ENCODE measurements around the gene C2CD4C. TPM values are rescaled to one million over a fixed set of nuclear protein-coding genes. Genes with fewer than 3 reads are reported as not detected.

Gene C2CD4C
- total RNA-seq, 1 experiment from 2014 or later, result 14.6 TPM

DNA sequence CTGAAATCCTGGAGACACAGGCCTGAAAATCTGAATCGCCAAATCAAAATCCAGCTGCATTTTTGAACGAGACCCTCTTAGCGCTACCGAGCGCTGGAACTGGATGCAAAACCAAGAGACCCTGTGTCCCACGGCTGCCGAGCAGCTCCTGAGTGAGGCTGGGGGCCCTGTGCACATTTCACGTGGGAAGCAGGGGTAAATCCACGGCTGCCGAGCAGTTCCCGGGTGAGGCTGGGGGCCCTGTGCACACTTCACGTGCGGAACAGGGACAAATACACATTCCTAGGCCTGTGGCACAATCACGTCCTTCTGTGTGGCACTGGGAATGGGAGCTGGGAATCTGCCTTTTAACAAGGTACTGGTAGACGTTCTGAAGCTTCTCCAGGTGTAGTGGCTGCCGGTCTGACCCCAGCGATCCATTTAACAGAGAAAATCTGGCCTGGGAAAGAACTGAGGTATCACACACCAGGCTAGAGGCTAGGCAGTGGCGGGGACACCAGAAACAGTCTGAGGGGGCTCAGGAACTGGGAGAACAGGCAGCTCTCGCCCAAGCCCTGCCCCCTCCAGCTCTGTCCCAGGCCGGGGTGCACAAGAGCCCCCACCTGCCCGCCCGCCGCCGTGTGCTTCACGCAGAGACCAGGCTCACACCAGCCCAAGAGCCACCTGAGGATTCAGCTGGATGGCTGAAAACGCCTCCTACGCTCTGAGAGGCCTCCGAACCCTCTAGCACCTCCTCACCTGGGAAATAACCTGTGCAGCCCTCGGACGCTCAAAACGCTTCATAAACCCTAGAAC is 11.0 kb upstream of the C2CD4C start:
- Histone ChIP-seq H3K18ac (ENCODE audit: insufficient read length, low read depth, low read length) (no peak overlapping the region), H3K4me1 (ENCODE audit: insufficient read depth, low read length) (no peaks in the 10 kb centered on the region; the same call in 1 of the 2 replicates), H3K4ac (ENCODE audit: low read depth, low read length) (no peak overlapping the region), H3K9ac (ENCODE audit: extremely low read depth, insufficient read length, low read length) (no peak overlapping the region), H3K27ac (ENCODE audit: insufficient read length, low read depth, low read length) (no peak overlapping the region), H3T11ph (ENCODE audit: low read length) (no peak overlapping the region), H3K4me2 (ENCODE audit: insufficient read depth, insufficient read length, low read length) (no peak overlapping the region), H4K91ac (ENCODE audit: insufficient read length, low read depth, low read length) (no peak overlapping the region), H3K56ac (ENCODE audit: insufficient read length, low read depth, low read length) (no peak overlapping the region), H2BK12ac (ENCODE audit: insufficient read length, low read depth, low read length) (no peak overlapping the region), H3K9me3 (ENCODE audit: control insufficient read depth, low read depth, low read length) (no peaks in the 10 kb centered on the region), H3K79me1 (ENCODE audit: insufficient read depth, low read depth, low read length, poor library complexity, severe bottlenecking) (no peaks in the 10 kb centered on the region), H3K23ac (ENCODE audit: insufficient read length, low read depth, low read length) (no peak overlapping the region), H2AK5ac (ENCODE audit: insufficient read length, low read length) (no peak overlapping the region), H3K23me2 (ENCODE audit: insufficient read length, low read depth, low read length, poor library complexity, severe bottlenecking) (no peaks in the 10 kb centered on the region), H4K8ac (replicated peaks; ENCODE audit: insufficient read length, low read depth, low read length) (no peak overlapping the region), H2BK5ac (ENCODE audit: insufficient read length, low read length) (no peak overlapping the region), H2BK120ac (ENCODE audit: low read depth, low read length, poor library complexity, severe bottlenecking) (no peak overlapping the region), H2BK15ac (ENCODE audit: low read depth, low read length) (no peak overlapping the region), H2BK20ac (ENCODE audit: low read depth, low read length, poor library complexity, severe bottlenecking) (no peak overlapping the region), H3K27me3 (ENCODE audit: insufficient read depth, low read length) (no peaks in the 10 kb centered on the region), H3K14ac (ENCODE audit: insufficient read depth, low read length) (no peak overlapping the region), H2AFZ (ENCODE audit: low read length) (no peak overlapping the region), H4K20me1 (ENCODE audit: control insufficient read depth, insufficient read depth, insufficient read length) (no peaks in the 10 kb centered on the region), H3K79me2 (ENCODE audit: insufficient read depth, low read length) (no peaks in the 10 kb centered on the region), H4K5ac (ENCODE audit: insufficient read length, low read depth, low read length) (no peak overlapping the region)
- no peaks in the 10 kb centered on the region; a peak in 1 of 7 replicates for H3K36me3 Mint-ChIP-seq (ENCODE audit: insufficient read depth in 1 of 3, low read depth in 3 of 3)
- no peak overlapping the region; a peak in 1 of 7 replicates for H3K27ac Mint-ChIP-seq
- H3K4me3 Mint-ChIP-seq, result no peak overlapping the region
- WGBS (ENCODE audit: extremely low coverage, insufficient read length, low lambda C conversion rate), result no CpG with 5 or more reads among the region's 31 CpGs
- no peak for DNase-seq
- TF ChIP-seq, protein P1, sequence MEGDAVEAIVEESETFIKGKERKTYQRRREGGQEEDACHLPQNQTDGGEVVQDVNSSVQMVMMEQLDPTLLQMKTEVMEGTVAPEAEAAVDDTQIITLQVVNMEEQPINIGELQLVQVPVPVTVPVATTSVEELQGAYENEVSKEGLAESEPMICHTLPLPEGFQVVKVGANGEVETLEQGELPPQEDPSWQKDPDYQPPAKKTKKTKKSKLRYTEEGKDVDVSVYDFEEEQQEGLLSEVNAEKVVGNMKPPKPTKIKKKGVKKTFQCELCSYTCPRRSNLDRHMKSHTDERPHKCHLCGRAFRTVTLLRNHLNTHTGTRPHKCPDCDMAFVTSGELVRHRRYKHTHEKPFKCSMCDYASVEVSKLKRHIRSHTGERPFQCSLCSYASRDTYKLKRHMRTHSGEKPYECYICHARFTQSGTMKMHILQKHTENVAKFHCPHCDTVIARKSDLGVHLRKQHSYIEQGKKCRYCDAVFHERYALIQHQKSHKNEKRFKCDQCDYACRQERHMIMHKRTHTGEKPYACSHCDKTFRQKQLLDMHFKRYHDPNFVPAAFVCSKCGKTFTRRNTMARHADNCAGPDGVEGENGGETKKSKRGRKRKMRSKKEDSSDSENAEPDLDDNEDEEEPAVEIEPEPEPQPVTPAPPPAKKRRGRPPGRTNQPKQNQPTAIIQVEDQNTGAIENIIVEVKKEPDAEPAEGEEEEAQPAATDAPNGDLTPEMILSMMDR (conservative IDR thresholded peaks at IDR 0.05), result no peak
- H3K9me3 Mint-ChIP-seq, result no peaks in the 10 kb centered on the region; a peak in 1 of 5 replicates
- no peaks in the 10 kb centered on the region; the same call in none of the 2 replicates for H3K27me3 Mint-ChIP-seq (ENCODE audit: low read depth)
- peaks cover 11 to 20% of the 10 kb centered on the region in 2 experiments for H3K4me1 Mint-ChIP-seq
